Measurements from ENCODE around the gene RAMACL.
A peak's percentile ranks its signal among the peaks of the same experiment; 100 is the strongest.

RAMACL gene

DNA sequence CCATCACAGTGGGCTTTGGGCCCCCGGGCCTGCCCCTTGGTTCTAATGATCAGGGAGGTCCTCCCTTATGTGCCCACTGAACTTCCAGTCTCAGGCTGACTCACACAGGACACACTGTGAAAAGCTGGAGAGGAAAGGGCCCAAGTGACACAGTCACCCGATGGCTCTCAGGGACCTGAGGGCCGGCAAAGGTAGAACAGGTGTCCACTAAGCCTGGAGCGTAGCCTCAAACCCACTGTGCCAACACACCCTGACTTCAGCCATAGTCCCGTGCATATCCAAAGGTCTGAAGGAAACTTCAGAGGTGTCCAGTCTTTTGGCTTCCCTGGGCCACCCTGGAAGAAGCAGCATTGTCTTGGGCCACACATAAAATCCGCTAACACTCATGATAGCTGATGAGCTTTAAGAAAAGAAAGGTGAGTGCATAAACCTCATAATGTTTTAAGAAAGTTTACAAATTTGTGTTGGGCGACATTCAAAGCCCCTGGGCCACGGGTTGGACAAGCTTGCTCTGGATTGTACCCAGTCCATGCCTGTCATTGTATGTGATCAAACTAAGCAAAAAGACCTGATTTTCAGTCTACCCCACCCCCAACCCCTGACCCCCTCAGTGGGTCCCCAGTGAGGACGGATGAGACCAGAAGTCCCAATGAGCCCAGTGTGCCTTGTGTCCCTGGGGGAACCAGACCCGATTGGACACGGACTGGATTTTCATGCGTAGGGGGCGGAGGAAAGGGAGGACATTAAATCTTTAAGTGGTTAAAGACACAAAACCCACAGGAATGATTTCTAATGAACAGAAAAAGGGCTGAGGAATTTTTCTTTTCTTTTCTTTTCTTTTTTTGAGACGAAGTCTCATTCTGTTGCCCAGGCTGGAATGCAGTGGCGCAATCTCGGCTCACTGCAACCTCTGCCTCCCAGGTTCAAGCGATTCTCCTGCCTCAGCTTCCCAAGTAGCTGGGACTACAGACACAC, 6.1 kb downstream of the RAMACL start:
- DNase-seq (ENCODE audit: low read depth, low spot score): no peak
- peaks cover 19% of the 10 kb centered on the region; the same call in 1 of the 2 replicates for H3K9me3 ChIP-seq (ENCODE audit: insufficient read depth, low read length)
- no peak overlapping the region for H3K9ac ChIP-seq (ENCODE audit: insufficient read length, low read depth)
- TF ChIP-seq YY1 (IDR thresholded peaks at IDR 0.05; ENCODE audit: insufficient read depth, insufficient read length) (no peak), ZNF274 (IDR thresholded peaks at IDR 0.05; ENCODE audit: low read depth, low read length) (no peak), SUZ12 (IDR thresholded peaks at IDR 0.05; ENCODE audit: extremely low read depth, insufficient read depth, insufficient read length) (no peak)
- no peaks in the 10 kb centered on the region for H3K36me3 ChIP-seq (ENCODE audit: insufficient read depth, insufficient read length, low read length)
- H3K27me3 ChIP-seq (ENCODE audit: insufficient read depth, insufficient read length): no peaks in the 10 kb centered on the region
- no peak overlapping the region for H3K4me3 ChIP-seq (ENCODE audit: insufficient read length, low read depth)
- H3K4me1 ChIP-seq (ENCODE audit: insufficient read depth, insufficient read length): no peaks in the 10 kb centered on the region

DNA sequence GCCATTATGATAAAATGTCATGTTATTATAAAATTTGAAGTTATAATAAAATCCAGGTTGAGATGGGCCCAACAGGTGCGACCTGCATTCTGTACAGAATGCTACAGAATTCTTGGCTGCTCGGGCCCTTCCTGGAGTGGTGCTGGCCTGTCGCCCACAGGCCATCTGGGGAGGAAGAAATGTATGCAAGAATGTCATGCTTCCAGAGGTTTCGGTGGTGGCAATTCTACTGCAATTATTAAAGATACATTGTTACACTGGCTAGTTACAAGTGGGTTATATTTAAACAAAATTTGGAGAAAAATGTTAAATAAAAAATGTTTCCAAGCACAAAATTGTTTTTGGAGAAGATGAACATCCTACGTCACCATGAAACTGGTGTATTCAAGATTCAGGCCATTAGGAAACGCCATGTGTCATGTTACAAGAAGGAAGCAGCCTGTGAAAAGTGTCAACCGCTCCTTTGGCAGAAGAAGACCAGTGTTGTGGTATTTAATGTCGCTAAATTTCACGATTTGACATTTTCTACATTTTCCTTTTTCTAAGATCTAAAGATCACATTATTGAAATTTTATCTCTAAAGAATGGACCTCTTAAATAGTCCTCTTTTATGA, 7.1 kb downstream of the RAMACL start:
- Histone ChIP-seq H3K9me3 (ENCODE audit: insufficient read depth, low read length) (peaks cover 19% of the 10 kb centered on the region; the same call in 1 of the 2 replicates), H3K9ac (ENCODE audit: insufficient read length, low read depth) (no peak overlapping the region), H3K27me3 (ENCODE audit: insufficient read depth, insufficient read length) (no peaks in the 10 kb centered on the region), H3K4me3 (ENCODE audit: insufficient read length, low read depth) (no peak overlapping the region), H3K36me3 (ENCODE audit: insufficient read depth, insufficient read length, low read length) (no peaks in the 10 kb centered on the region), H3K4me1 (ENCODE audit: insufficient read depth, insufficient read length) (no peaks in the 10 kb centered on the region)
- no peak for TF ChIP-seq ZNF274 (IDR thresholded peaks at IDR 0.05; ENCODE audit: low read depth, low read length)
- TF ChIP-seq YY1 (IDR thresholded peaks at IDR 0.05; ENCODE audit: insufficient read depth, insufficient read length): no peak
- no peak for TF ChIP-seq SUZ12 (IDR thresholded peaks at IDR 0.05; ENCODE audit: extremely low read depth, insufficient read depth, insufficient read length)
- no peak for DNase-seq (ENCODE audit: low read depth, low spot score)

DNA sequence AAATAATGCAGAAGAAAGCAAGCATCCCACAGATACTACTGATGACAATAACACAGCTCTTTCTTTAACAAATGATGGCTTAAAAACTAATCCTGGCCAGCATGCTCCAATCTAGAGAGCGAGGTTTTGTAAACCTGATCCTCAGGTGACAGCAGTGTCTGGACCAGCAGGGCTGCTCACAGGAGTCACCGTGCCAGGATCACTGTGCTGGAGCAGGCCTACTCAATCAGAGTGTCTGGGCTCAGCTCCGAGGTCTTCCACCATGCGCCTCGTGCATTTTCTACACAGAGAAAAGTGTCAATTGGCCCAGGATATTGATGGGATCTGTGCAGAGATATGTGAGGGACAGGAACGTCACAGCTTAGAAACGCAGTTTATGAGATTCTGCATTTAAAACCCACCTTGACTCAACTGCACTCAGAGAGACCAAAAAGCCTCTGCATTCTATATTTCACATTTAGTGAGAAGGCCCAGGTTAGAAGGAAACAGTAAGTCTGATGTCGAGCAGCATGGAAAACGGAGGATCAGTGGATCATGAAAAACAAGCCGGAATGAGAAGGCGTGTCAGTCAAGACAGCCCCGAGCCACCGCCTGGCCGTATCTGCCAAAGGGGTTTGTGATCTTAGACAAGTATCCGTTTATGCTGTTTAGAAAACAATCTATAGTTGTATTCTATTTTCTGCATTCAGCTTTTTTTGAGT, 7.8 kb downstream of the RAMACL start:
- no peaks in the 10 kb centered on the region for H3K36me3 ChIP-seq (ENCODE audit: insufficient read depth, insufficient read length, low read length)
- H3K4me1 ChIP-seq (ENCODE audit: insufficient read depth, insufficient read length): no peaks in the 10 kb centered on the region
- DNase-seq (ENCODE audit: low read depth, low spot score): no peak
- no peak overlapping the region for H3K9ac ChIP-seq (ENCODE audit: insufficient read length, low read depth)
- H3K9me3 ChIP-seq (ENCODE audit: insufficient read depth, low read length): peaks cover 19% of the 10 kb centered on the region; the same call in 1 of the 2 replicates
- no peak overlapping the region for H3K4me3 ChIP-seq (ENCODE audit: insufficient read length, low read depth)
- TF ChIP-seq SUZ12 (IDR thresholded peaks at IDR 0.05; ENCODE audit: extremely low read depth, insufficient read depth, insufficient read length): no peak
- no peak for TF ChIP-seq ZNF274 (IDR thresholded peaks at IDR 0.05; ENCODE audit: low read depth, low read length)
- no peak for TF ChIP-seq YY1 (IDR thresholded peaks at IDR 0.05; ENCODE audit: insufficient read depth, insufficient read length)
- no peaks in the 10 kb centered on the region for H3K27me3 ChIP-seq (ENCODE audit: insufficient read depth, insufficient read length)

DNA sequence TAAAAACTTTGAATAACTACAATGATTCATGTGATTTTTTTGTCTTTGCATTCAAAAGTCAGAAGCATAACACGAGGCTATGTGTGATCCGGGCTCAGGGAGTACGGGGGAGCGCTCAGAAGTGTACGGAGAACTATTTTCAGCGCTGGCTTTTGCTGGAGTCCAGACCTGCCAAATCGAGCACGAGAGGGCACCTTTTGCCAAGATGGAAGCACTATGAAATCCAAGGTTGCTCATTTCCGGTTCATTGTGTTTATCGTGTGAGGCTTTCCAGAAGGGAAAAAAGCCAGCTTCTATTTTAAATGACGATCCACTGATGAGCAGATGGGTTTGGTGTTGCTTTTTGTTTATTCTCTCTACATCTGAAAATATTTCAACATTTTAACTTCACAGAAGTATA, 11.3 kb downstream of the RAMACL start:
- no peak overlapping the region for H3K9ac ChIP-seq (ENCODE audit: insufficient read length, low read depth)
- no peak overlapping the region for H3K4me3 ChIP-seq (ENCODE audit: insufficient read length, low read depth)
- no peaks in the 10 kb centered on the region for H3K27me3 ChIP-seq (ENCODE audit: insufficient read depth, insufficient read length)
- H3K36me3 ChIP-seq (ENCODE audit: insufficient read depth, insufficient read length, low read length): no peaks in the 10 kb centered on the region
- no peak for DNase-seq (ENCODE audit: low read depth, low spot score)
- H3K9me3 ChIP-seq (ENCODE audit: insufficient read depth, low read length): peaks cover 19% of the 10 kb centered on the region; the same call in 1 of the 2 replicates
- TF ChIP-seq SUZ12 (IDR thresholded peaks at IDR 0.05; ENCODE audit: extremely low read depth, insufficient read depth, insufficient read length): no peak
- TF ChIP-seq YY1 (IDR thresholded peaks at IDR 0.05; ENCODE audit: insufficient read depth, insufficient read length): no peak
- no peak for TF ChIP-seq ZNF274 (IDR thresholded peaks at IDR 0.05; ENCODE audit: low read depth, low read length)
- H3K4me1 ChIP-seq (ENCODE audit: insufficient read depth, insufficient read length): peaks cover 6% of the 10 kb centered on the region

DNA sequence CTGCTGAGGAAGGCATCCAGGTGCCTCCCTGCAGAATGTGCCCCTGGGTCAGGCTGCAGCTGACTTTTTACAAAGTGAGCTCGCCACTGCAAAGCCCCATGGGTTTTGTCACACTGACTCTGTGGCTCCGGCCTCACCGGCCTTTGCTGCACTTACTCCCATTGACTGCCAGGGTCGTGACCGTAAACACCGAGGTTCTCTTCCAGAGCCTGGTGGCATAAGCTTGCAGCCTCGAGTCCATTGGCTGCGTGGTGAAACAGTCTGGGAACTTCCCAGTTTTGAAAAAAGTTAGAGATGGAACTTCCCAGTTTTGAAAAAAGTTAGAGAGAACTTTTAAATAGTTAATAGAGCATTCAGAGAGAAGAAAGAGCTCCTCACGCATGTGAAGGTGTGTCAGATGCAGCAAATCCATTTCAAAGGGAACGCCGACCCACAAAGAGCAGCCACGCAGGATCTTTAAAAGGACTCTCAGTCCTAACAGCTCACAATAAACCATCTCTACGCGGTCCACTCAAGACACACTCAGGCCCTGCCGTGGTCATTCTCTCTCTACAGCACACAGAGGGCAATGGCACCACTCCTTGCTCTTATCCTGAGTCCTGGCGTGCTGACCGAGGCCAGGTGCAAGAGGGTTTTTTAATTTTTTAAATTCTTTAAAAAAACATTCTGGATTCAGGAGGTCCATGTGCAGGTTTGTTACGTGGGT, 12.8 kb downstream of the RAMACL start:
- DNase-seq (ENCODE audit: low read depth, low spot score): no peak
- H3K36me3 ChIP-seq (ENCODE audit: insufficient read depth, insufficient read length, low read length): no peaks in the 10 kb centered on the region
- peaks cover 8% of the 10 kb centered on the region for H3K4me1 ChIP-seq (ENCODE audit: insufficient read depth, insufficient read length)
- H3K9me3 ChIP-seq (ENCODE audit: insufficient read depth, low read length): peaks cover 19% of the 10 kb centered on the region; the same call in 1 of the 2 replicates
- H3K4me3 ChIP-seq (ENCODE audit: insufficient read length, low read depth): no peak overlapping the region
- H3K9ac ChIP-seq (ENCODE audit: insufficient read length, low read depth): no peak overlapping the region
- no peaks in the 10 kb centered on the region for H3K27me3 ChIP-seq (ENCODE audit: insufficient read depth, insufficient read length)
- no peak for TF ChIP-seq ZNF274 (IDR thresholded peaks at IDR 0.05; ENCODE audit: low read depth, low read length)
- no peak for TF ChIP-seq YY1 (IDR thresholded peaks at IDR 0.05; ENCODE audit: insufficient read depth, insufficient read length)
- TF ChIP-seq SUZ12 (IDR thresholded peaks at IDR 0.05; ENCODE audit: extremely low read depth, insufficient read depth, insufficient read length): no peak

DNA sequence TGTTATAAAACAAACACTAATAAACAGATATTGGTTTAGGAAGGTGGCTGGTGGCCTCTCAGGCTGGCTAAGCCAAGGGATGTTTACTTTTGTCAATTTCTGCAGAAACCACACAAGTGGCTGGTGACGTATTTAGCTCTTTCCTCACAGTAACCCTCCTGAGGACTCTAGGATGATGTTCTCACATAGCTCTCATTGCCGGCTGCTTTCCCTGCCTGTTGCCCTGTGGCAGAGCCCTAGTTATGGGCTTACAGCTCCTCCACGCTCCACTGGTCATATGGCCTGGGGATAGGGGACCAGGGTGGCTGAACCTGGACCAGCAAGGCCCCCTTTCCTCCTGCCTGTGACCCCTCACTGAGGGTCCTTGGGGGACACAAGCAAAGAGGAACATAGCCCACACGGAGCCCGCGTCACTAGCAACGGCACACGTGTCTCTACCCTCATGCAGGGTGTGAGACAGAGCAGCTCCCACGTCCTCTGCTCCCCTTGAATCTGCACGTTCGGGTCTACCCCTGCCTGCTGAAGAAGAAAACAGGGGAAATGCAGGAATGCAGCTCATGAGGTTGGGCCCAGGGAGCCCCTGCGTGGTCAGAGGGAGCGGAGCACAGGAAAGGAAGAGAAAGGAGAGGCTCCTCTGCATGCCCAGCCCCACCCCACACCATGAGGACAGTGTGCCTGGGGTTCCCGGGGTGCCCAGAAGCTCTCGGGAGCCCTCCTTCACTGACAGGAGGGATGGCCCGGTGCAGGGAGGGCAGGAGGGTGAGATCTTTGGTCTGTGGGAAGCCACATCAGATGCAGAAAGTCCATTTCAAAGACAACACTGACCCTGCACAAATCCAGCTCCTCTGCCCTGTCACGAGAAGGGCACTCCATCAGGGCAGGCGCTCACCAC, 13.9 kb downstream of the RAMACL start:
- H3K27me3 ChIP-seq (ENCODE audit: insufficient read depth, insufficient read length): no peaks in the 10 kb centered on the region
- peak; percentile 43 for DNase-seq (ENCODE audit: low read depth, low spot score)
- TF ChIP-seq YY1 (IDR thresholded peaks at IDR 0.05; ENCODE audit: insufficient read depth, insufficient read length) (no peak), ZNF274 (IDR thresholded peaks at IDR 0.05; ENCODE audit: low read depth, low read length) (no peak), SUZ12 (IDR thresholded peaks at IDR 0.05; ENCODE audit: extremely low read depth, insufficient read depth, insufficient read length) (no peak)
- H3K36me3 ChIP-seq (ENCODE audit: insufficient read depth, insufficient read length, low read length): no peaks in the 10 kb centered on the region
- H3K9me3 ChIP-seq (ENCODE audit: insufficient read depth, low read length): peaks cover 17% of the 10 kb centered on the region; the same call in 1 of the 2 replicates
- no peak overlapping the region for H3K4me3 ChIP-seq (ENCODE audit: insufficient read length, low read depth)
- H3K4me1 ChIP-seq (ENCODE audit: insufficient read depth, insufficient read length): peaks cover 8% of the 10 kb centered on the region
- peak overlapping the region; percentile 26 for H3K9ac ChIP-seq (ENCODE audit: insufficient read length, low read depth)

All from NT2/D1 (cell line).